BJ (cell line): Measurements from ENCODE around the gene CACNB3. TPM values are rescaled to one million over a fixed set of nuclear protein-coding genes. Genes with fewer than 3 reads are reported as not detected.

Source experiments
- CTCF ChIA-PET: fragments of 350-600 bp; formaldehyde crosslinking; extraction: SDS; loops from one replicate; lab custom pipeline; 2021; ENCODE audit warnings: antibody characterized with exemption, inconsistent platforms; lab: Yijun Ruan, JAX
- POLR2A ChIA-PET: fragments of 300-600 bp; sonication (Branson Sonifier 250); formaldehyde crosslinking; extraction: SDS; loops from one replicate; lab custom pipeline; 2021; ENCODE audit warnings: antibody characterized with exemption; lab: Charles Lee
- DNase-seq: peaks from one replicate; pipeline ENCODE4 v3.0.0-alpha.2; 2011; ENCODE audit warnings: low read depth
- H3K27me3 ChIP-seq: 2 replicates; pipeline ENCODE4 v1.6.0; 2011; ENCODE audit warnings: low read length; ENCODE audit not compliant: control insufficient read depth, insufficient read depth
- H3K36me3 ChIP-seq: 2 replicates; pipeline ENCODE4 v1.5.1; 2011; ENCODE audit warnings: low read length; ENCODE audit not compliant: control insufficient read depth, insufficient read depth
- H3K4me3 ChIP-seq: 2 replicates; pipeline ENCODE4 v1.5.1; 2011; ENCODE audit warnings: low read depth, mild to moderate bottlenecking, control low read depth, low read length
- polyA plus RNA-seq: library from polyadenylated mRNA; depleted of rRNA; stranded (reverse); fragments of >200 nt; gene quantifications from 2 replicates; pipeline ENCODE4 v1.2.3, GENCODE V29; 2011
- TF ChIP-seq, protein P1 (sequence below): IDR thresholded peaks from 2 replicates; pipeline ENCODE4 v1.5.1; 2011; ENCODE audit warnings: low read depth, mild to moderate bottlenecking, control low read depth, inconsistent platforms, low read length, moderate library complexity; ENCODE audit not compliant: insufficient read depth

Gene CACNB3
- polyA plus RNA-seq, 1 experiment, result 48.2 TPM

DNA sequence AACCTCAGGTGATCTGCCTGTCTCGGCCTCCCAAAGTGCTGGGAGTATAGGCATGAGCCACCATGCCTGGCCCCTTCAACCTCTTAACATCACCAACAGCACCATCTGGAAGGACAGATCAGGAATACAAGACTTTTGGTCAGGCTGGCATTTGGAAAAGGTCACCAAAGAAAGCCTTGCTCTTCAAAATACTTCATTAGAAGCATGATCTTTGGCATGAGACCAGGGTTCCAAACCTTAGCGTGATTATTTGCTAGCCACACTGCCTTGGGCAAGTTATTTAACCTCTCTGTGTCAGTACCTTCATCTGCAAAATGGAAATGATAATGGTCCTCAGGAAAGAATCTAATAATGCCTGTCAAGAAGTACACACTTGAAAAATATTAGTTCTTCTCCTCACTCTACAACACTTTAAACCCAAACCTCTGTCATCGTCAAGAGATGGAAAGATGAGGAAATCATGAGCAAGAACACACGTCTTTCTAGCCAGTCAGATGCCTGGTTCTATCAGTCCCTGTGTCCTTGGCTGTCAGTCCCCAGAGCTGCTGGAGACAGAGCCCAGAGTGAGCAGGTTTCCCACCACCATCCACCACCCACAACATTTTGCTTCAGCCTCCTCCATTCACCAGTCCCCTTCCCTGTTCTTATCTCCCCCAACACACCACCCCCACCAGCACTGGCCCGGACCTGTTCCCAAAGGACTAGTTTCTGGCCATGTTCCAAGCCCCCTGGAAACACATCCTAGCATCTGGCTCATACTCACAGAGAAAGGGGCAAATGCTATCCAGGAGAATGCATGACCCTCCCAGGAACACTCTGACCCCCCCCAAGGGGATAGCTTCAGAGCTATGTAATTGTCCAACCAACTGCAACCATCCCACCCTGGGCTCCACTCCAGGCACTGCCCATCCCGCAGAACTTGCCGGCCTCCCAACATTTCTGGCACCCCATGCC lies 31.4 kb upstream of the CACNB3 start:
- Histone ChIP-seq H3K4me3 (peak overlapping the region; percentile 90), H3K27me3 (no peaks in the 10 kb centered on the region), H3K36me3 (peaks cover 6% of the 10 kb centered on the region)
- no peak for DNase-seq
- ChIA-PET POLR2A (no interaction called here), CTCF (interaction anchor here (0.8 to 3.8 kb wide), 4 partner anchors 9 to 34 kb away, joined by 3 to 15 read pairs (median 3); no protein-coding TSS in a partner anchor)
- TF ChIP-seq, protein P1, sequence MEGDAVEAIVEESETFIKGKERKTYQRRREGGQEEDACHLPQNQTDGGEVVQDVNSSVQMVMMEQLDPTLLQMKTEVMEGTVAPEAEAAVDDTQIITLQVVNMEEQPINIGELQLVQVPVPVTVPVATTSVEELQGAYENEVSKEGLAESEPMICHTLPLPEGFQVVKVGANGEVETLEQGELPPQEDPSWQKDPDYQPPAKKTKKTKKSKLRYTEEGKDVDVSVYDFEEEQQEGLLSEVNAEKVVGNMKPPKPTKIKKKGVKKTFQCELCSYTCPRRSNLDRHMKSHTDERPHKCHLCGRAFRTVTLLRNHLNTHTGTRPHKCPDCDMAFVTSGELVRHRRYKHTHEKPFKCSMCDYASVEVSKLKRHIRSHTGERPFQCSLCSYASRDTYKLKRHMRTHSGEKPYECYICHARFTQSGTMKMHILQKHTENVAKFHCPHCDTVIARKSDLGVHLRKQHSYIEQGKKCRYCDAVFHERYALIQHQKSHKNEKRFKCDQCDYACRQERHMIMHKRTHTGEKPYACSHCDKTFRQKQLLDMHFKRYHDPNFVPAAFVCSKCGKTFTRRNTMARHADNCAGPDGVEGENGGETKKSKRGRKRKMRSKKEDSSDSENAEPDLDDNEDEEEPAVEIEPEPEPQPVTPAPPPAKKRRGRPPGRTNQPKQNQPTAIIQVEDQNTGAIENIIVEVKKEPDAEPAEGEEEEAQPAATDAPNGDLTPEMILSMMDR, result no peak

DNA sequence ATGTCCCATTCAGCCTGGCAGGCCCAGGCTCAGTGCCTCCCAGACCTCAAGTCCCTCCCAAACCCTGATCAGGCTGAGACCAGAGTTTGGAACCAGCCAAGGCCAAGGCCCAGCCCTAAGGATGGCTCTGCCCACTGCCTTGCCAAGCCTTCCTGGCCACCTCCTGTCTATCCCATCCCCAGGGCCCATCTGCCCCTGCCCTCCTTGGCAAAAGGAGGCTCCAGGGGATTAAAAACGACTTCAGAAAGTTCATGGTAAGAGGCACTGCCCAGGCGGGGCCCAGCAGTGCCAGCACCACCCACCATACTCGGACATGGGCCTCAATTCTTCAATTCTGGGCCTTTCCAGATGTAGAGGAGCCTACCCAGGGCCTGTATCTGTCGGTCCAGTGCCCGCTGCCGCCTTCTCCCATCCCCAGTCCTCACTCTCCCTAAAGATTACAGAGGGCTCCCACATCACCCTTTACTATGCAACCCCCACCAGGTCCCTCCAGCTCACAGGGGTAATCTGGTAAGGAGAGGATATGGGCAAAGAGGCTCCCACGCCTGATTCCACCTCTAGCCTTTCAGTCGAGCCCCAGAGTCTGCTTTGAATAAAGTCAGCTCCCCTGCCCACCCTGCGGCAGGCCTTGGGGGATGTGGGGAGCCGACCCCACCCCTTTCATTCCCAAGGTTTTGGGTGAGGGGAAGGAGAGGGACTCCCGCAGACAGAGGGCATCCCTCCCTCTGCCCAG lies 30.3 kb upstream of the CACNB3 start:
- POLR2A ChIA-PET, result no interaction called here

DNA sequence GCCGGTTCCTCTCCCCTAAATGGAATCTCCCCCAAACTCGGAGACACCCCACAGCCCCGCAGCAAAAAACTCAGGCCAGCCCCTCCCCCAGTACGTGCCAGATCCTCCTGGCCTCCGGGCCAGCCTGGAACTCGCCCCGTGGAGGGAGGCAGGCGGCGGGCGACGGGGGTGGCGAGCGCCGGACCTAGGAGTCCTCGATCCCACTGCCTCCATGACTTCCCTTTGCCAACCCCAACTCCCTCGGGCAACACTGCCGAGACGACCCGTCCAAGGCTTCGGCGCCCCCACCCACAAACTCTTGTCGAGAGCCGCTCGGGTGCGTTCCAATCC lies 29.8 kb upstream of the CACNB3 start:
- DNase-seq, result no peak

More for the DNA sequence above, 30.3 kb upstream of the CACNB3 start:
- CTCF ChIA-PET, result interaction anchor here (1.1 kb wide), 1 partner anchor 27 kb away, joined by 3 read pairs; no protein-coding TSS in a partner anchor
- Histone ChIP-seq H3K36me3 (no peaks in the 10 kb centered on the region), H3K4me3 (peak overlapping the region; percentile 90), H3K27me3 (no peaks in the 10 kb centered on the region)
- DNase-seq, result no peak
- TF ChIP-seq, protein P1, result no peak

DNA sequence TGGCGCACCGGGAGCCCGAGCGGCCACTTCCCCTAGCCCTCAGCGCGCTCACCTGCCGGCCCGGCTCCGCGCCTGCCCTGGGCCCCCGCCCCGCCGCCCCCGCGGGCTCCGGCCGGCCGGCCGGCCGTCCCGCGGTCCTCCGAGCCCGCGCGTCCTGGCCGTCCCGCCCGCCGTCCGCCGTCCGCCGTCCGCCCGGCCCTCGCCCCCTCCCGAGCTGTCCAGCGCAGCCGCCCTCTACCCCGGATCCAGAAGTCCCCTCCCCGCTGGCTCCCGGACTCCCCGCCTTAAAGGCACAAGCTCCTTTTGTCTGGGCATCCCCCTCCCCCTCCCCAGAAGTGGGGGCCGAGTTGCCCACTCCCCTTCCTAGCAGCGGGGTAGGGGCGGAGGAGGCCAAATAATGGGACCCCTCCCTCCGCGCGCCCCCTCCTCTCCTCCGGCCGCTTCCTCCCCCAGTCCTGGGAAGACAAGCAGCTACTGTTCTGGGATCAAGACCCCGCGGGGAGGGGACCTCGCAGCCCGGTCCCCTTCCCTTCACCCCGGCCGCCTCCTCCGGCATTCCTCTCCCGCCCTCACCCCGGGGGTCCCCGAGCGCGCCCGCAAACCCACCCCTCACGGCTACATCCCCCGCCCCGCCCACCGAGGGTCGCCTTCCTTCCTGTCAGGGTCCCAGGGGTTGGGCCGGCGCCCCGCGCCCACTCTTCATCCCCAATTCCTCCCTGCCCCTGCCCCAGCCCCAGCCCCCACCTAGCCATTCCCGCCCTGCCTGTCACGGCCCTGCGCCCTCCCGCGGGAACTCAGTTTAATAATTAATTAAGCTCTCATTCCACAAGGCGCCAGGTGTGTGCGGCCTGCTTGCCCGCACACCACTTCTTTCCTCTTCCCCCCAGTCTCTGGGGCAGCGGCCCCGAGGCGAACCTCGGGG lies 29.2 kb upstream of the CACNB3 start, which contains the start of gene ADCY6:
ADCY6 (minus strand) TSS at position 236 of the 922 bp plus-strand sequence. CDS start 5,655 bp downstream, outside the sequence.
- POLR2A ChIA-PET, result interaction anchor here (0.6 to 0.9 kb wide), 2 partner anchors 26 to 27 kb away, joined by 5 to 6 read pairs; no protein-coding TSS in a partner anchor
- DNase-seq, result no peak
- CTCF ChIA-PET, result interaction anchor here (1.0 to 13.2 kb wide), 5 partner anchors 18 to 189 kb away, joined by 3 to 226 read pairs (median 3); partner anchors contain the start of gene WNT1
- no peaks in the 10 kb centered on the region for H3K27me3 ChIP-seq
- no peaks in the 10 kb centered on the region for H3K36me3 ChIP-seq
- TF ChIP-seq, protein P1, result no peak
- H3K4me3 ChIP-seq, result peak within 1 kb of the TSS; percentile 90

More for the DNA sequence above, 29.8 kb upstream of the CACNB3 start:
- Histone ChIP-seq H3K4me3 (peak overlapping the region; percentile 90), H3K36me3 (no peaks in the 10 kb centered on the region), H3K27me3 (no peaks in the 10 kb centered on the region)
- POLR2A ChIA-PET, result interaction anchor here (0.9 kb wide), 1 partner anchor 27 kb away, joined by 5 read pairs; no protein-coding TSS in a partner anchor
- CTCF ChIA-PET, result interaction anchor here (1.0 to 13.2 kb wide), 5 partner anchors 17 to 189 kb away, joined by 3 to 226 read pairs (median 3); partner anchors contain the start of gene WNT1
- TF ChIP-seq, protein P1, result no peak
